Fibroblast of lung (primary cell): Measurements from ENCODE around the gene ZNF273. TPM values are rescaled to one million over a fixed set of nuclear protein-coding genes. Genes with fewer than 3 reads are reported as not detected.

Experiments
- DNase-seq, 2 donors: peaks; one replicate each; pipeline versions ENCODE4 v3.0.0 to v3.0.0-alpha.2; 2010; ENCODE audit warnings: low read depth in 2 of 2
- H2AFZ ChIP-seq: 2 replicates; pipeline ENCODE4 v1.5.1; 2012; ENCODE audit warnings: low read length, control low read depth, inconsistent platforms
- H3K27ac ChIP-seq: 2 replicates; pipeline ENCODE4 v1.5.1; 2011; ENCODE audit warnings: low read length, control low read depth; ENCODE audit not compliant: insufficient read depth
- H3K27me3 ChIP-seq: 2 replicates; pipeline ENCODE4 v1.5.1; 2011; ENCODE audit warnings: mild to moderate bottlenecking, low read length; ENCODE audit not compliant: control insufficient read depth, insufficient read depth
- H3K36me3 ChIP-seq: 2 replicates; pipeline ENCODE4 v1.5.1; 2011; ENCODE audit warnings: low read length; ENCODE audit not compliant: control insufficient read depth, insufficient read depth
- H3K4me1 ChIP-seq: 2 replicates; pipeline ENCODE4 v1.5.1; 2011; ENCODE audit warnings: low read length; ENCODE audit not compliant: control insufficient read depth, insufficient read depth; ENCODE audit errors: extremely low read depth
- H3K4me2 ChIP-seq: 2 replicates; pipeline ENCODE4 v1.5.1; 2011; ENCODE audit warnings: low read length, control low read depth; ENCODE audit not compliant: insufficient read depth; ENCODE audit errors: extremely low read depth
- H3K4me3 ChIP-seq, 4 experiments: fragments of 200-600 bp in 1 of 4; sonication (generic) in 1 of 4; replicated peaks in 1 of 4; 2 replicates each; pipeline ENCODE4 v1.5.1; 2011 to 2016; ENCODE audit warnings: low read length in 4 of 4, low read depth in 3 of 4, mild to moderate bottlenecking in 3 of 4, control low read depth in 2 of 4, inconsistent platforms in 1 of 4, mixed read lengths in 1 of 4; ENCODE audit not compliant: insufficient read depth in 1 of 4; ENCODE audit errors: control extremely low read depth in 1 of 4
- H3K79me2 ChIP-seq: 2 replicates; pipeline ENCODE4 v1.5.1; 2012; ENCODE audit warnings: mild to moderate bottlenecking, low read length, inconsistent platforms; ENCODE audit not compliant: control insufficient read depth, insufficient read depth
- H3K9ac ChIP-seq: 2 replicates; pipeline ENCODE4 v1.5.1; 2011; ENCODE audit warnings: mild to moderate bottlenecking, low read length, control low read depth; ENCODE audit not compliant: insufficient read depth
- H3K9me3 ChIP-seq: 2 replicates; pipeline ENCODE4 v1.5.1; 2012; ENCODE audit warnings: low read depth, low read length; ENCODE audit not compliant: control insufficient read depth, insufficient read depth
- H4K20me1 ChIP-seq: 2 replicates; pipeline ENCODE4 v1.5.1; 2011; ENCODE audit warnings: low read length; ENCODE audit not compliant: control insufficient read depth, insufficient read depth; ENCODE audit errors: extremely low read depth
- CTCF ChIP-seq, 2 donors: IDR thresholded peaks in 1 of 2; conservative IDR thresholded peaks in 1 of 2; 1 replicate in 1 of 2; 2 replicates in 1 of 2; pipeline ENCODE4 v1.5.1; 2011 to 2012; ENCODE audit warnings: low read length in 2 of 2, control low read depth in 1 of 2, inconsistent platforms in 1 of 2, low read depth in 1 of 2, mild to moderate bottlenecking in 1 of 2
- EZH2 ChIP-seq: IDR thresholded peaks from 2 replicates; pipeline ENCODE4 v1.5.1; 2012; ENCODE audit warnings: low read length, control low read depth, mild to moderate bottlenecking; ENCODE audit errors: missing control alignments
- polyA plus RNA-seq, 2 donors: library from polyadenylated mRNA; depleted of rRNA in 1 of 2; stranded (reverse) in 1 of 2; unstranded in 1 of 2; fragments of >200 nt; gene quantifications; 2 replicates each; pipeline ENCODE4 v1.2.1, GENCODE V29; 2011 to 2012; ENCODE audit warnings: missing spikeins in 1 of 2
- total RNA-seq: library from RNA; depleted of rRNA; stranded (reverse); fragments of >200 nt; gene quantifications from 2 replicates; pipeline ENCODE4 v1.2.1, GENCODE V29; 2014

Gene ZNF273
- total and polyA plus RNA-seq, 2 donors (not counting 1 experiment from before 2014, with no cell fraction given): 2.1 to 3.1 TPM

GRCh38 chr7:64904008-64904407, 935 bp downstream of the ZNF273 start:
- Histone ChIP-seq H3K9me3 (no peaks in the 10 kb centered on the region), H3K79me2 (peaks cover 10% of the 10 kb centered on the region), H3K27ac (peak overlapping the region; percentile 91)

GRCh38 chr7:64905133-64905532, 2.1 kb downstream of the ZNF273 start:
- no peaks in the 10 kb centered on the region for H3K36me3 ChIP-seq
- no peak overlapping the region for H3K4me2 ChIP-seq
- TF ChIP-seq CTCF (conservative IDR thresholded peaks at IDR 0.05 in 1 of 2, IDR thresholded peaks at IDR 0.05 in 1 of 2; ENCODE audit: low read depth in 1 of 2, low read length in 2 of 2) (no peak), EZH2 (no peak)
- no peak overlapping the region for H3K27ac ChIP-seq
- no peak overlapping the region for H2AFZ ChIP-seq
- no peaks in the 10 kb centered on the region for H3K9me3 ChIP-seq
- H3K9ac ChIP-seq: no peak overlapping the region
- no peaks in the 10 kb centered on the region for H3K4me1 ChIP-seq
- peak in 1 of 2 donors; percentile 15 for DNase-seq
- no peaks in the 10 kb centered on the region for H3K27me3 ChIP-seq
- no peak overlapping the region for H3K4me3 ChIP-seq
- H3K79me2 ChIP-seq: peaks cover 12% of the 10 kb centered on the region
- no peaks in the 10 kb centered on the region for H4K20me1 ChIP-seq

More at GRCh38 chr7:64904008-64904407, 935 bp downstream of the ZNF273 start:
- peak overlapping the region; percentile 97 for H2AFZ ChIP-seq
- H4K20me1 ChIP-seq: no peaks in the 10 kb centered on the region
- no peak for DNase-seq
- H3K36me3 ChIP-seq: no peaks in the 10 kb centered on the region
- H3K4me1 ChIP-seq: no peaks in the 10 kb centered on the region
- peak overlapping the region; percentile 80 for H3K4me2 ChIP-seq
- no peaks in the 10 kb centered on the region for H3K27me3 ChIP-seq
- peak overlapping the region; percentile 84 for H3K9ac ChIP-seq
- TF ChIP-seq CTCF (conservative IDR thresholded peaks at IDR 0.05 in 1 of 2, IDR thresholded peaks at IDR 0.05 in 1 of 2; ENCODE audit: low read depth in 1 of 2, low read length in 2 of 2) (no peak), EZH2 (no peak)
- peak overlapping the region; percentile 84 to 97 (median 90) for H3K4me3 ChIP-seq

- Histone ChIP-seq H3K79me2 (peaks cover 14% of the 10 kb centered on the region), H3K36me3 (no peaks in the 10 kb centered on the region), H3K9ac (no peak overlapping the region), H4K20me1 (no peaks in the 10 kb centered on the region), H3K27me3 (no peaks in the 10 kb centered on the region), H3K4me3 (peak overlapping the region in 1 of 4 experiments; percentile 23), H3K4me1 (no peaks in the 10 kb centered on the region), H3K9me3 (no peaks in the 10 kb centered on the region), H3K27ac (no peak overlapping the region), H3K4me2 (no peak overlapping the region), H2AFZ (no peak overlapping the region)
- no peak for TF ChIP-seq CTCF (conservative IDR thresholded peaks at IDR 0.05 in 1 of 2, IDR thresholded peaks at IDR 0.05 in 1 of 2; ENCODE audit: low read depth in 1 of 2, low read length in 2 of 2)
- no peak for TF ChIP-seq EZH2
- no peak for DNase-seq
Measured at GRCh38 chr7:64905547-64905946, 2.5 kb downstream of the ZNF273 start.
